GM12878 (cell line): ENCODE data around the gene ARHGAP22. TPM values are rescaled to one million over a fixed set of nuclear protein-coding genes. Genes with fewer than 3 reads are reported as not detected.
A peak's percentile ranks its signal among the peaks of the same experiment; 100 is the strongest.

Experiments
- ATAC-seq: fragments of 200-7000 bp; cut with Tn5 transposase; 3 replicates; pipeline ENCODE4 v1.9.1; 2020; ENCODE audit warnings: mild to moderate bottlenecking, moderate library complexity
- BruUV-seq: library from RNA; stranded (reverse); fragments of 400-500 nt; replicated peaks from 2 replicates; lab custom pipeline; 2021; lab: Mats Ljungman, UMichigan
- CTCF ChIA-PET: fragments of 300-600 bp; sonication (Branson Sonifier 250); formaldehyde crosslinking; extraction: SDS; loops from one replicate; lab custom pipeline; 2021; ENCODE audit warnings: inconsistent platforms; lab: Yijun Ruan, JAX
- POLR2A ChIA-PET: fragments of 350-600 bp; formaldehyde crosslinking; extraction: SDS; loops from one replicate; lab custom pipeline; 2021; ENCODE audit warnings: inconsistent platforms; lab: Charles Lee
- RAD21 ChIA-PET: fragments of 300-600 bp; sonication (Branson Sonifier 250); formaldehyde crosslinking; loops from one replicate; lab custom pipeline; 2023; ENCODE audit warnings: antibody characterized with exemption; ENCODE audit not compliant: unreplicated experiment; lab: Charles Lee
- SMC1A ChIA-PET: fragments of 300-600 bp; sonication (Branson Sonifier 250); formaldehyde crosslinking; loops from one replicate; lab custom pipeline; 2023; ENCODE audit not compliant: unreplicated experiment, uncharacterized antibody; lab: Charles Lee
- DNase-seq: peaks from one replicate; pipeline ENCODE4 v3.0.0-alpha.2; 2011; ENCODE audit warnings: low read depth, low spot score
- FAIRE-seq: peaks from 3 replicates; lab custom pipeline; 2011; peaks lifted over from hg19 to GRCh38; lab: Jason Lieb, UNC
- H2AFZ ChIP-seq: 2 replicates; pipeline ENCODE4 v1.6.0; 2011; ENCODE audit warnings: low read depth, low read length, control low read depth; ENCODE audit not compliant: control insufficient read depth
- H3K27ac ChIP-seq: 2 replicates; pipeline ENCODE4 v1.5.1; 2011; ENCODE audit warnings: control low read depth; ENCODE audit not compliant: control insufficient read depth, insufficient read depth
- H3K27me3 ChIP-seq, 2 experiments: replicated peaks in 1 of 2; 2 replicates each; pipeline versions ENCODE4 v1.6.0 to v1.6.1; 2011; ENCODE audit warnings: low read length in 1 of 2; ENCODE audit not compliant: control insufficient read depth in 2 of 2, insufficient read depth in 2 of 2
- H3K36me3 ChIP-seq, 2 experiments: 2 replicates each; pipeline ENCODE4 v1.5.1; 2011; ENCODE audit warnings: low read length in 1 of 2; ENCODE audit not compliant: control insufficient read depth in 2 of 2, insufficient read depth in 2 of 2
- H3K4me1 ChIP-seq: 2 replicates; pipeline ENCODE4 v1.6.1; 2011; ENCODE audit warnings: mild to moderate bottlenecking, low read length, moderate library complexity, mixed read lengths; ENCODE audit not compliant: control insufficient read depth, insufficient read depth
- H3K4me2 ChIP-seq: 2 replicates; pipeline ENCODE4 v1.6.0; 2011; ENCODE audit warnings: control low read depth; ENCODE audit not compliant: control insufficient read depth, insufficient read depth
- H3K4me3 ChIP-seq: fragments of 200-600 bp; sonication (generic); 2 replicates; pipeline ENCODE4 v1.5.1; 2016
- H3K79me2 ChIP-seq: 2 replicates; pipeline ENCODE4 v1.6.0; 2011; ENCODE audit warnings: low read length; ENCODE audit not compliant: control insufficient read depth, insufficient read depth
- H3K9ac ChIP-seq: 2 replicates; pipeline ENCODE4 v1.8.0; 2011; ENCODE audit warnings: low read length, control low read depth, mixed read lengths; ENCODE audit not compliant: control insufficient read depth, insufficient read depth
- H3K9me3 ChIP-seq: replicated peaks from 3 replicates; pipeline ENCODE4 v1.5.1; 2011; ENCODE audit warnings: mild to moderate bottlenecking, low read length; ENCODE audit not compliant: control insufficient read depth, insufficient read depth
- H4K20me1 ChIP-seq: 2 replicates; pipeline ENCODE4 v1.6.0; 2011; ENCODE audit not compliant: control insufficient read depth, insufficient read depth
- CHD4 ChIP-seq: fragments of 200-600 bp; sonication (generic); IDR thresholded peaks from 2 replicates; pipeline ENCODE4 v1.6.1; 2016; ENCODE audit warnings: mild to moderate bottlenecking
- ELK1 ChIP-seq: IDR thresholded peaks from 2 replicates; pipeline ENCODE4 v1.6.1; 2012; ENCODE audit warnings: low read depth, low read length, improper control_type of control experiment
- ESRRA ChIP-seq: IDR thresholded peaks from 2 replicates; pipeline ENCODE4 v1.6.1; 2012; ENCODE audit warnings: mild to moderate bottlenecking, low read length, improper control_type of control experiment
- ETV6 ChIP-seq, 2 experiments: fragments of 450-650 bp in 1 of 2; IDR thresholded peaks in 1 of 2; conservative IDR thresholded peaks in 1 of 2; 2 replicates each; pipeline ENCODE4 v1.6.1; 2014; ENCODE audit warnings: antibody characterized with exemption in 1 of 2, borderline replicate concordance in 1 of 2, low read depth in 1 of 2, mild to moderate bottlenecking in 1 of 2, moderate library complexity in 1 of 2
- GATAD2B ChIP-seq: fragments of 450-650 bp; conservative IDR thresholded peaks from 2 replicates; pipeline ENCODE4 v1.6.1; 2017; ENCODE audit warnings: low read depth, mild to moderate bottlenecking, moderate library complexity
- HDGF ChIP-seq: fragments of 450-650 bp; IDR thresholded peaks from 2 replicates; pipeline ENCODE4 v1.6.1; 2016; ENCODE audit warnings: antibody characterized with exemption
- IKZF2 ChIP-seq, 2 experiments: fragments of 450-650 bp; IDR thresholded peaks; 2 replicates each; pipeline ENCODE4 v1.6.1; 2017; ENCODE audit warnings: mild to moderate bottlenecking in 2 of 2, moderate library complexity in 2 of 2
- MYB ChIP-seq: fragments of 150-350 bp; IDR thresholded peaks from 2 replicates; pipeline ENCODE4 v1.6.1; 2014; ENCODE audit warnings: mild to moderate bottlenecking, low read depth, low read length, borderline replicate concordance
- RAD51 ChIP-seq: fragments of 450-650 bp; IDR thresholded peaks from 2 replicates; pipeline ENCODE4 v1.6.1; 2016; ENCODE audit warnings: moderate library complexity, mild to moderate bottlenecking, inconsistent platforms
- RB1 ChIP-seq: fragments of 450-650 bp; formaldehyde crosslinking; IDR thresholded peaks from 2 replicates; pipeline ENCODE4 v1.6.1; 2017; ENCODE audit warnings: mild to moderate bottlenecking, borderline replicate concordance
- SIN3A ChIP-seq: IDR thresholded peaks from 2 replicates; pipeline ENCODE4 v1.6.1; 2012; ENCODE audit warnings: low read depth, low read length, improper control_type of control experiment
- SPI1 ChIP-seq: IDR thresholded peaks from 2 replicates; pipeline ENCODE4 v1.6.1; 2011; ENCODE audit warnings: low read depth, mild to moderate bottlenecking, low read length, moderate library complexity, borderline replicate concordance; ENCODE audit not compliant: insufficient read depth
- ZBTB11 ChIP-seq: fragments of 450-650 bp; formaldehyde crosslinking; IDR thresholded peaks from 2 replicates; pipeline ENCODE4 v1.5.0; 2022; ENCODE audit warnings: mild to moderate bottlenecking, missing genetic modification characterization
- ZNF207 ChIP-seq: fragments of 450-650 bp; IDR thresholded peaks from 2 replicates; pipeline ENCODE4 v1.6.1; 2014; ENCODE audit warnings: antibody characterized with exemption, mild to moderate bottlenecking, borderline replicate concordance
- ZNF217 ChIP-seq: fragments of 450-650 bp; IDR thresholded peaks from 2 replicates; pipeline ENCODE4 v1.6.1; 2017; ENCODE audit warnings: antibody characterized with exemption, mild to moderate bottlenecking
- ZNF24 ChIP-seq: fragments of 450-650 bp; IDR thresholded peaks from 2 replicates; pipeline ENCODE4 v1.6.1; 2017; ENCODE audit warnings: antibody characterized with exemption, mild to moderate bottlenecking
- WGBS: methylation state at CpG from one replicate; pipeline ENCODE4 v1.1.6; 2016; ENCODE audit warnings: low lambda C conversion rate; ENCODE audit not compliant: insufficient replicate concordance, insufficient coverage; ENCODE audit errors: missing lambda C conversion rate; 5-methylcytosine and 5-hydroxymethylcytosine counted together
- in situ Hi-C: fragments of 300-500 bp; cut with MboI; formaldehyde crosslinking; loops from 9 replicates; pipeline ENCODE4 v1.14.3; 2018; ENCODE audit warnings: mixed read lengths
- intact Hi-C: fragments of 100-400 bp; cut with micrococcal nuclease; formaldehyde crosslinking; loops from one replicate; pipeline ENCODE4 v1.14.2; 2022; ENCODE audit not compliant: unreplicated experiment
- polyA plus RNA-seq, 11 experiments: library from polyadenylated mRNA; depleted of rRNA in 4 of 11; unstranded in 6 of 11; stranded (reverse) in 5 of 11; fragments of >200 nt; fragmentation: Nextera tagmentation in 4 of 11; fragmentation: Illumina TruSeq in 1 of 11; extraction: Ambion mirVana in 4 of 11; extraction: Trizol in 1 of 11; gene quantifications; 1 replicate in 1 of 11; 2 replicates in 10 of 11; pipeline versions ENCODE4 v1.2.1 to v1.2.3, GENCODE V29; 2011 to 2016; ENCODE audit warnings: inconsistent platforms in 2 of 11, missing spikeins in 2 of 11, low read depth in 1 of 11
- total RNA-seq, 4 experiments: library from RNA; depleted of rRNA in 3 of 4; stranded (reverse); fragments of >200 nt in 3 of 4; fragmentation: Illumina TruSeq in 1 of 4; extraction: Trizol in 1 of 4; gene quantifications; 2 replicates each; pipeline versions ENCODE4 v1.2.1 to v1.2.3, GENCODE V29; 2013 to 2021

Gene ARHGAP22
- total and polyA plus RNA-seq, 10 of the 15 experiments (the other 5 are each of a cell fraction or from before 2014, with no cell fraction given): 0.07 to 0.61 (median 0.18) TPM; not detected in 5

- no peak for TF ChIP-seq ZBTB11
- no peak for TF ChIP-seq HDGF
- no peak for TF ChIP-seq ELK1
- no peak for TF ChIP-seq GATAD2B
These were observed 102.1 kb downstream of the ARHGAP22 start (continued) for GRCh38 chr10:48502791-48503190.

- ChIA-PET RAD21 (interaction anchor here (0.8 to 1.4 kb wide), 4 partner anchors 41 to 192 kb away, joined by 3 to 5 read pairs (median 3); no protein-coding TSS in a partner anchor), SMC1A (interaction anchor here (1.0 to 1.4 kb wide), 4 partner anchors 10 to 154 kb away, joined by 4 to 8 read pairs (median 6); no protein-coding TSS in a partner anchor), CTCF (interaction anchor here (0.6 to 1.5 kb wide), 5 partner anchors 8 to 595 kb away, joined by 3 to 4 read pairs (median 3); no protein-coding TSS in a partner anchor), POLR2A (no interaction called here)
- H4K20me1 ChIP-seq: no peaks in the 10 kb centered on the region
- in situ Hi-C loops (loop anchor here (5.0 kb wide), 1 partner anchor 140 kb away; no protein-coding TSS in a partner anchor), intact Hi-C loops (no loop called here)
- H3K4me2 ChIP-seq: no peak overlapping the region
- 44% methylated on average over 6 of the region's 6 CpGs for WGBS
- H3K27me3 ChIP-seq: no peaks in the 10 kb centered on the region
- peaks cover 9% of the 10 kb centered on the region for H3K4me1 ChIP-seq
- H3K4me3 ChIP-seq: no peak overlapping the region
- no peaks in the 10 kb centered on the region for H3K79me2 ChIP-seq
- no peaks in the 10 kb centered on the region for H3K36me3 ChIP-seq
- no peak overlapping the region for H3K9ac ChIP-seq
- BruUV-seq: no TSS peak
- peak; percentile 52 for ATAC-seq
- no peak for FAIRE-seq
- no peak overlapping the region for H2AFZ ChIP-seq
- no peaks in the 10 kb centered on the region for H3K9me3 ChIP-seq
- H3K27ac ChIP-seq: peak overlapping the region; percentile 35; the same call in 1 of the 2 replicates
- peak; percentile 40 for DNase-seq
- TF ChIP-seq CHD4 (no peak), MYB (no peak), IKZF2 (IDR thresholded peaks at IDR 0.05) (peak; percentile 70 to 86), GATAD2B (no peak), RB1 (no peak), ZNF217 (no peak), ZNF24 (no peak), ZNF207 (no peak), SPI1 (peak; percentile 75), ETV6 (conservative IDR thresholded peaks at IDR 0.05 in 1 of 2, IDR thresholded peaks at IDR 0.05 in 1 of 2; ENCODE audit: borderline replicate concordance in 1 of 2, low read depth in 1 of 2) (no peak), RAD51 (no peak), ESRRA (no peak), SIN3A (no peak)
These were observed 102.8 kb downstream of the ARHGAP22 start for GRCh38 chr10:48501787-48502771.
